Measurements from ENCODE around the gene COG8. TPM values are rescaled to one million over a fixed set of nuclear protein-coding genes. Genes with fewer than 3 reads are reported as not detected.

COG8 gene
- total RNA-seq, 1 experiment from 2014 or later, result 38.5 TPM

DNA sequence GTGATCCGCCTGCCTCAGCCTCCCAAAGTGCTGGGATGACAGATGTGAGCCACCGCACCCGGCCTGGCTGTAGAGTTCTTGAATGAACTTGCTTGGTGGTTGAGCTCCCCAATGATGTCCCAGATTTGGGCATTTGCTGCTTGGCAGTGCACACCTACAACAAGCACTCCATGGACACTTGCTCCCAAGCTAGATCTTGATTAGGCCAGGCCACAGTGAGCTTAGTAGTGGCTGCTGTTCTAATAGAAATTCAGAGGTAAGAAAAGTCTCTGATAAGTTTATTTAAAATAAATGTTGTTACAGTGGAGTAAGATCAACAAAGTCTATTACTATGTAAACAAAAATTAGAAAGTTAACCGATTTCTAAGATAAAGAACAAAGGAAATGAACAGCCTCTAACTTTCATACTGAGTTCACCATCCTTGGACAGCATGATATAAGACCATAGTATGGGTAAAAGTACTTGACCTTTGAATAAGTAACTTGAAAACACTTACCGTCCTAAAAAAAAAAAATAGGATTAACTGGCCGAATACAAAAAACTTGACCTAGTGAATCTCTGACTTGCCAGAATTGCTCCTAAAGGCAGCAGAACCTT, 11.3 kb upstream of the COG8 start:
- no peak for DNase-seq (ENCODE audit: low read depth, low spot score)
- in situ Hi-C loops (cut with HindIII; ENCODE audit: low pct_unique_long_range_greater_than_20kb, low sequenced_read_pairs), result no loop called here

GRCh38 chr16:69349536-69349935, 10.2 kb upstream of the COG8 start:
- DNase-seq (ENCODE audit: low read depth, low spot score), result peak; percentile 64
- in situ Hi-C loops (cut with HindIII; ENCODE audit: low pct_unique_long_range_greater_than_20kb, low sequenced_read_pairs), result no loop called here

DNA sequence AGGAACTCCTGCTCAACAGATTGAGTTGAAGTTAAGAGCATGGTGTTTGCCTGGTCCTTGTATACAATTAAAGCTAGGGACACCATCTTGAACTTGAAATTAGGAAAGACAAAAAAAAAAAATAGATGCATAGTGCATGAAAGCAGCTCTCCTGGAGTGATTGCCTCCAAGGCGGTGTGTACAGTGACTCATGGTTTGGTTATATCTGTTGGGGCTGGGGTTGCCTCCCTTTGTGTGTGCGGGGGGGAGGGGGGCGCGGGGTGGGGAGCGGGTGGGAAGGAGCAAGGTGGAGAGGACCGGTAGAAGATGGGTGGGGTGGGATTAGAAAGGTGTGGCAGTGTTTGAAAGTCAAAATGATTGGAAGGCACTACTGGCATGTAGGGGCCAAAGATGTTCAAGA, 8.9 kb upstream of the COG8 start:
- DNase-seq (ENCODE audit: low read depth, low spot score), result no peak
- in situ Hi-C loops (cut with HindIII; ENCODE audit: low pct_unique_long_range_greater_than_20kb, low sequenced_read_pairs), result no loop called here

- in situ Hi-C loops (cut with HindIII; ENCODE audit: low pct_unique_long_range_greater_than_20kb, low sequenced_read_pairs), result no loop called here
- DNase-seq (ENCODE audit: low read depth, low spot score), result no peak
These were observed 7.3 kb upstream of the COG8 start for GRCh38 chr16:69346683-69347082.

- DNase-seq (ENCODE audit: low read depth, low spot score), result no peak
These were observed 6.6 kb upstream of the COG8 start for GRCh38 chr16:69345923-69346322.

GRCh38 chr16:69344171-69344570, 4.8 kb upstream of the COG8 start:
- in situ Hi-C loops (cut with HindIII; ENCODE audit: low pct_unique_long_range_greater_than_20kb, low sequenced_read_pairs), result no loop called here
- DNase-seq (ENCODE audit: low read depth, low spot score), result no peak

More at GRCh38 chr16:69345923-69346322, 6.6 kb upstream of the COG8 start:
- in situ Hi-C loops (cut with HindIII; ENCODE audit: low pct_unique_long_range_greater_than_20kb, low sequenced_read_pairs), result no loop called here

DNA sequence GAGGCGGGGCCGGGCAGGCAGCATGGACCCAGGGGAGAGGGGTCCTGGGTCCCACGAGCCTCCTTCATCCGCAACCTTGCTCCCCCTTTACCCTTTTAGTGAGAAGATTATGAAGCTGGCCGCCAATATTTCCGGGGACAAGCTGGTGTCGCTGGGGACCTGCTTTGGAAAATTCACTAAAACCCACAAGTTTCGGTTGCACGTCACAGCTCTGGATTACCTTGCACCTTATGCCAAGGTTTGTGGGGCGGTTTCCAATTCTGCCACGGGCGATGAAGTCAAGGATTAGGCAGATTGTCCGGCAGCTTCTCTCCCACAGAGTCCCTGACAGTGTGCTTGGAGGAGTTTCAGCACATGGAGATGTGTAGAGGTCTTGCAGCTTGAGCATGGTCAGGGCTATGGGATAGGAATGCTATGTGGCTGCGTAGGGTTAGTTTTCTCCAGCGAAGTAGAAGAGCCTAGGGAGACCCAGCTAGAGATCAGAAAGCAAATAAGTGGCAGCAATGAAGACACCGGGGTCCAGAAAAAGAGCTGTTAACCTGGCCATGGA, 806 bp upstream of the COG8 start:
- in situ Hi-C loops (cut with HindIII; ENCODE audit: low pct_unique_long_range_greater_than_20kb, low sequenced_read_pairs), result no loop called here
- no peak for DNase-seq (ENCODE audit: low read depth, low spot score)

GRCh38 chr16:69338557-69339288, 641 bp downstream of the COG8 start:
- in situ Hi-C loops (cut with HindIII; ENCODE audit: low pct_unique_long_range_greater_than_20kb, low sequenced_read_pairs), result no loop called here
- DNase-seq (ENCODE audit: low read depth, low spot score), result no peak

GRCh38 chr16:69334696-69335095, 4.7 kb downstream of the COG8 start:
- no peak for DNase-seq (ENCODE audit: low read depth, low spot score)
- in situ Hi-C loops (cut with HindIII; ENCODE audit: low pct_unique_long_range_greater_than_20kb, low sequenced_read_pairs), result no loop called here

GRCh38 chr16:69330286-69331109, 8.9 kb downstream of the COG8 start, which contains the start of gene PDF:
PDF (minus strand) TSS chr16:69330588; CDS start chr16:69330570, 18 bp downstream.
- in situ Hi-C loops (cut with HindIII; ENCODE audit: low pct_unique_long_range_greater_than_20kb, low sequenced_read_pairs), result no loop called here
- DNase-seq (ENCODE audit: low read depth, low spot score), result peak; percentile 89

GRCh38 chr16:69329369-69330285, 9.7 kb downstream of the COG8 start:
- no peak for DNase-seq (ENCODE audit: low read depth, low spot score)
- in situ Hi-C loops (cut with HindIII; ENCODE audit: low pct_unique_long_range_greater_than_20kb, low sequenced_read_pairs), result no loop called here

DNA sequence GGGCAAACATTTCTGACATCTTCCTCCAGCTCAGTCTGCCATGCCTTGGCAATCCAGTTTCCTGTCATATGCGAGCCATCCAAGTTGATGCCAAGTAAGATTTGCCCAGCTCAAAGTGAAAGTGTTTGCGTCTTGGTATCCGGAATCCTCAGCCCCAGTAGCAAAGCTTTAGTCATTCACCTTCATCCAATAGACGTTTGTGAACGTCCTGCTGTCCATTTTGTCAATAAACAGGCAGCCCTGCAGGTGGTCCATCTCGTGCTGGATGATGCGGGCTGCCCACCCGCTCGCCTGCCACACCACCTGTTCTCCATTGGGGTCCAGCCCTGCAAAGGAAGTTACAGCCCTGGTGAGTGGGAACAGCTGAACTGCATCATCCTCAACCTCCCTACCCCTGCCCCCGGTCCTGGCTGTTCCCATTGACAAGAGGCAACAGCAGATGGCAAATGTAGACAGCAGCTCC, 10.5 kb downstream of the COG8 start:
- in situ Hi-C loops (cut with HindIII; ENCODE audit: low pct_unique_long_range_greater_than_20kb, low sequenced_read_pairs), result no loop called here
- no peak for DNase-seq (ENCODE audit: low read depth, low spot score)

DNA sequence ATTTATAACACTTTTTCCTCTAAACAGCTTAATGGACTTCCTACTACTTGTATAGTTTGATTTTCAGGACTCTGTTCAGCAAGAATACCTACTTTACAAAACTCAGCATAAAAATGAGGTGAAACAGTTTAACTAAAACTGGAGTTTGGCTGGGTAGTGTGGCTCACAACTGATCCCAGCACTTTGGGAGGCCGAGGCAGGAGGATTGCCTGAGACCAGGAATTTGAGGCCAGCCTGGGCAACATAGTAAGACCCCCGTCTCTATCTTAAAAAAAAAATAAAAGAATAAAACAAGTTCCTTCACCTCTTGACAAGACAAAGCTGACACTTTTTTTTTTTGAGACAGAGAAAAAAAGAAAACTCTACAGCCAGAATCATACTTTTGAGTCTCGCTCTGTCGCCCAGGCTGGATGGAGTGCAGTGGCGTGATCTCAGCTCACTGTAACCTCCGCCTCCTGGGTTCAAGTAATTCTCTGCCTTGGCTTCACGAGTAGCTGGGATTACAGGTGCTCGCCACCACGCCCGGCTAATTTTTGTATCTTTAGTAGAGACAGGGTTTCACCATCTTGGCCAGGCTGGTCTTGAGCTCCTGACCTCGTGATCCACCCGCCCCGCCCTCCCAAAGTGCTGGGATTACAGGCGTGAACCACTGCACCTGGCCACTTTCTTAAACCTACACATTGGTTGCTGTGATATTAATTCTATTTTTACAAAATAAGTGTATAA, 11.6 kb downstream of the COG8 start:
- in situ Hi-C loops (cut with HindIII; ENCODE audit: low pct_unique_long_range_greater_than_20kb, low sequenced_read_pairs), result no loop called here
- no peak for DNase-seq (ENCODE audit: low read depth, low spot score)

DNA sequence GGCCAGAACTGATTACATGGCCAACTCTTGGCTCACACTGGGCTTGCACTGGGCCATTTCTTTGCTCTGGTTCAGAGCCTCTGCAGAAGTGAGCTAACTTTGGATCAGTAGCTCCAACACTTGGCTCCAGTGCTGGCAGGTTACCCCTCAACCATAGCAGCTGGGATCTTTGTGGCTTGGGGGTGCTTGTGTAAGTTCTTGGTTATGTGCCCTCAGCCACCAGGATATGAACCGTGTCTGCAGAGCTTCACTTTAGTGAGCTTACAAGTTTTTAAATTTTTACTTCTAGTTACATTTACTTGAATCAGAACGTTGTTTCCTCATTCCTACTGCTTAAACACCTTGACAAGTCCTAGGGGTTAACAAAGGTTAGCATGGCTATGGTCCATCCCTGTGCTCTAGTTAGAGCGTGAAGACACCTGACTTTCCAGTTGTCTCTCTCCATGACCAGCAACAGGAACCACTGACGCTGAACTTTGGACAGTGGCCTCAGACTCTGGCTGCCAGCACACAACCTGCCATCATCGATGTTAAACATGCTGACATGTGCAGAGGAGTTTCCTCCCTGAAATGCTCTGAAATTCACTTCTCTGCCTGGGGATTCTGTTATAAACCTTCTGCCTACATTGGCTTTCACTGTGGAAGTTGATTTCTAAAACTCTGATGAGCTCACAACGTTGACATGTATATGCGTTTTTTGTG, 13.0 kb downstream of the COG8 start:
- in situ Hi-C loops (cut with HindIII; ENCODE audit: low pct_unique_long_range_greater_than_20kb, low sequenced_read_pairs), result no loop called here
- no peak for DNase-seq (ENCODE audit: low read depth, low spot score)

DNA sequence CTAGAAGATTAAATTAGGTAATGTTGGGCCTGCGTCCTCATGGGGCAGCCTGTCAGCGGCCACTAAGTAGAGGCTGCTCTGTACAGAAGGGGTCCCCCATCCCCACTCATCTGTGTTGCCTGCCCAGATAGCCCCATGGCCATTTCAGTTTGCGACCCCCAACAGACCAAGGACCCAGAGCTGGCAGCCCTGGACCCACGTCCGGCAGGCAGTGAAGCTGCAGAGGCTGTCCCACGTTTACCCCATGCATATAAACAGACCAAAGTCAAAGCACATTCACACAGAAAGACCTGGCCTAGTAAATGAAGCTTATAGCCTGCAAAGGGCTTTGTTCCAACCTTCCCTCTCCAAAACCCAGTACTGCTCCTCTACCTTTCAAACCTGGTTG, 13.6 kb downstream of the COG8 start:
- in situ Hi-C loops (cut with HindIII; ENCODE audit: low pct_unique_long_range_greater_than_20kb, low sequenced_read_pairs), result no loop called here
- no peak for DNase-seq (ENCODE audit: low read depth, low spot score)

DNA sequence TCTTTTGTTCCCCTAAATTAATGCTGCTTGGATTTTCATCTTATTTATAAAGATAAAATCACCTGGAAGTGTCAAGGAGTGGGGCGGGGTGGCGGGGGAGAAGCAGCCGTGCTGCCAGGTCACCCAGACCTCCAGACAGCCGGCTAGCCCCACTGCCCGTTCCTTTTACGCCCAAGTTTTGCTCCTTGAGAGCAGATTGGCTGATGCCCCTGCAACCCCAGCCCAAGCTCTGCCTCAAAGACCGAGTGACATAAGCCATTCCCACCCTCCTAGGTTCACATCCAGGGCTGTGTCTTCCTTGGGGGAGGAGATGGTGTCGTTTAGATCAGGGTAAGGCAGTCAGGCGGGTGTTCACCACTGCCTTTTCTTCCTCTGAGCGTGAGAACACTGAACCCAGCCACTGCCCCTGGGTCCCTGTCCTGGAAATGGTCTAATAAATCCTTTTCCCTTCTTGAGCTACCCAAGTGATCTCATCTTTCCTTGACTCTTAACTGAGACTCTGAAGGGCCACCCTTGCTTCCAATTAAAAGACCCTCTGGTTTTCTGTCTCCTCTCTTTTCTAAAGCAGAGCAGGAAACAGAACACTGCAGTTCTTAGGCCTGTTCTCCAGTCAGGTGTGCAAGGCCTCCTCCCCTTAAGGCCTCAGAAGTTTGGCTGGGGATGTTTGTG, 14.6 kb downstream of the COG8 start:
- in situ Hi-C loops (cut with HindIII; ENCODE audit: low pct_unique_long_range_greater_than_20kb, low sequenced_read_pairs), result no loop called here
- DNase-seq (ENCODE audit: low read depth, low spot score), result no peak

All from SK-MEL-5 (cell line).